HG02642 (cell line): ENCODE data around the gene ZNF512B.
A peak's percentile ranks its signal among the peaks of the same experiment; 100 is the strongest.
"Not testable (repeated sequence)": the region's sequence is repeated elsewhere in the genome, so short reads cannot be mapped to it uniquely, and the experiment has no call there.

ENCODE experiments used
- ATAC-seq: cut with Tn5 transposase; IDR thresholded peaks from one replicate; pipeline ENCODE4 v1.9.1; 2021; ENCODE audit warnings: mild to moderate bottlenecking; ENCODE audit not compliant: unreplicated experiment, poor library complexity

The ZNF512B gene

GRCh38 chr20:63969838-63970713 is at the start of gene ZNF512B:
Gene ZNF512B, minus strand, starts transcription at chr20:63969930. Its CDS starts 1,980 bp downstream, at chr20:63967950.
- peak; percentile 36 for ATAC-seq

GRCh38 chr20:64015635-64016034 is 45.9 kb upstream of the ZNF512B start:
- ATAC-seq, result no peak

GRCh38 chr20:64012385-64013154 is 42.8 kb upstream of the ZNF512B start:
- ATAC-seq, result not testable (repeated sequence)

GRCh38 chr20:64011366-64011779 is 41.6 kb upstream of the ZNF512B start:
- ATAC-seq, result no peak

GRCh38 chr20:64010711-64011237 is 41.0 kb upstream of the ZNF512B start:
- peak; percentile 41 for ATAC-seq

- no peak for ATAC-seq
These were observed 40.2 kb upstream of the ZNF512B start for GRCh38 chr20:64009811-64010387.

- ATAC-seq, result no peak
These were observed 37.2 kb upstream of the ZNF512B start for GRCh38 chr20:64006902-64007301.

GRCh38 chr20:64006490-64006889 is 36.8 kb upstream of the ZNF512B start:
- no peak for ATAC-seq

- no peak for ATAC-seq
These were observed 35.7 kb upstream of the ZNF512B start for GRCh38 chr20:64005394-64005793.

GRCh38 chr20:64003960-64004725 is 34.4 kb upstream of the ZNF512B start:
- ATAC-seq, result no peak

- ATAC-seq, result no peak
These were observed 31.9 kb upstream of the ZNF512B start for GRCh38 chr20:64001607-64002011.

GRCh38 chr20:64000906-64001305 is 31.2 kb upstream of the ZNF512B start:
- ATAC-seq, result no peak

GRCh38 chr20:63982937-63983336 is 13.2 kb upstream of the ZNF512B start:
- ATAC-seq, result no peak

GRCh38 chr20:63980806-63981728 is 11.3 kb upstream of the ZNF512B start, which contains the start of gene PRPF6:
Gene PRPF6, plus strand, starts transcription at chr20:63981132. Its CDS starts 114 bp downstream, at chr20:63981246.
- ATAC-seq, result peak; percentile 62

- ATAC-seq, result peak; percentile 12
These were observed 10.6 kb upstream of the ZNF512B start for GRCh38 chr20:63980317-63980805.

- peak; percentile 34 for ATAC-seq
These were observed 10.0 kb upstream of the ZNF512B start, which contains the start of gene SAMD10 for GRCh38 chr20:63979557-63980316. Gene SAMD10, minus strand, starts transcription at chr20:63979642. Its CDS starts 175 bp downstream, at chr20:63979467.

GRCh38 chr20:63979229-63979556 is 9.5 kb upstream of the ZNF512B start:
- ATAC-seq, result peak; percentile 11
